ENCODE results near the gene ARMC5.
A peak's percentile ranks its signal among the peaks of the same experiment; 100 is the strongest.
"Not testable (repeated sequence)": the region's sequence is repeated elsewhere in the genome, so short reads cannot be mapped to it uniquely, and the experiment has no call there.

ARMC5 gene

DNA sequence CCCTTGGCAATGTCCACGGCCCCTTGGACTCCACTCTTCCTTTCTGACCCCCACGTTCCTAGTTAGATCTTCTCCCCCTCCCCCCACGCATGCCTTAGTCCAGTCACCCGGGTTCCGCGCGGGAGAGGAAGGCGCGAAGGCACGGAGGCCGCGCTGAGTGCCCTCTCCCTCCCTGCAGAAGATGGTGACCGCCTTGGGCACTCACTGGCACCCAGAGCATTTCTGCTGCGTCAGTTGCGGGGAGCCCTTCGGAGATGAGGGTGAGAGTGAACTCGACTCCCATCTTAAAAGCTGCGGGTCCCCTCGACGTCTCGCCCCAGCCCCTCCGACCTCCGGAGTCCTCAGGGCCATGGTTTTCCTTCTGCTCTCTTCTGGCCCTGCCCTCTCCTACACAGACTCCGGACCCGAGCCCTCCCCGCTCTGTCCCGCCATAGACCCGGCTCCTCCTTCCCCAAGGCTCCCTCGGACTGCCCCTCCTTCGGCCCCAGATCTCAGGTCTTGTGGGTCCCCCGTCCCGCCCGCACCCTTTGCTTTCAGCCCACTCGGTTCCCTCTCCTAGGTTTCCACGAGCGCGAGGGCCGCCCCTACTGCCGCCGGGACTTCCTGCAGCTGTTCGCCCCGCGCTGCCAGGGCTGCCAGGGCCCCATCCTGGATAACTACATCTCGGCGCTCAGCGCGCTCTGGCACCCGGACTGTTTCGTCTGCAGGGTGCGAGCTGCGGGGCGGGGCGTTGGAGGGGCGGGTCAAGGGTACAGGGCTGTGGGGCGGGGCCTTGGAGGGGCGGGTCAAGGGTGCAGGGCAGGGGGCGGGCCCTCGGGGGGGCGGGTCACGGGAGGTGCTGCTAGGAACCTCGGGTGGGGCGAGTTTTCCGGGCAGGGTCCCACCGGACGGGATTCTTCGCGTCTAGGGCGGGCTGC, 17.3 kb downstream of the ARMC5 start:
- DNase-seq (ENCODE audit: low read depth in 3 of 3): peak; percentile 80 to 90 (median 85)

DNA sequence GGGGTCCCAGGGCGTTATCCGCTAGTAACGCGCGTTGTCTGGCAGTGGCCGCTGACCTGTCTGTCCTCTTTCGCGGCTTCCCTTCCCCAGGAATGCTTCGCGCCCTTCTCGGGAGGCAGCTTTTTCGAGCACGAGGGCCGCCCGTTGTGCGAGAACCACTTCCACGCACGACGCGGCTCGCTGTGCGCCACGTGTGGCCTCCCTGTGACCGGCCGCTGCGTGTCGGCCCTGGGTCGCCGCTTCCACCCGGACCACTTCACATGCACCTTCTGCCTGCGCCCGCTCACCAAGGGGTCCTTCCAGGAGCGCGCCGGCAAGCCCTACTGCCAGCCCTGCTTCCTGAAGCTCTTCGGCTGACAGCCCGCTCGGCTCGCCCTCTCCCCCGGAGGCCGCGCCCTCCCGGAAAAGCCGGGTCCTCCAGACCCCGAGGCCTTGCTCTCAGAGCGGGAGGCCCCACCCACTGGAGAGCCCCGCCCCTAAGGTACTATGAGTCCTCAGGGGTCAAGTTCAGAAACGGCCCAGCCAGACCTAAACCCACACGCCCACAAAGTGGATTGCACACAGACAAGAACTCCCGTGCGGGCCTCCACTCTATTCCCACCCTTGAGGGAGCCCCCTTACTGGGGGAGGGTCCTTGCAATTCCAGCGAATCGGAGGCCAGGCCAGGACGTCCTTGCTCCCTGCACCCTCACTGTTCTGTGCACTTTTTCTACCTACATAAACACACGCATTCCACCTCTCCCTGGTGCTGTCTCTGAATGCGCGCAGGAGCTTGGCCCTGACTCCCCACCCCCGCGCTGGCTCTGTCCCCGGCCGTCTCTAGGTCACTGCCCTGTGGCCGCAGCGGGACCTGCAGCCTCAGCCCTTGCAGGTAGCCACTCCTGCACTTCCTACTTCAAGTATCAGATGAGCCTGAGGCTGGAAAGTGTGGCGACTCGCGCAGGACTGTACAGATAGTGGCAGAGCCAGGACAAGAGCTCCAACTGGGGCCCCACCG, 18.2 kb downstream of the ARMC5 start:
- DNase-seq (ENCODE audit: low read depth in 3 of 3): no peak

DNA sequence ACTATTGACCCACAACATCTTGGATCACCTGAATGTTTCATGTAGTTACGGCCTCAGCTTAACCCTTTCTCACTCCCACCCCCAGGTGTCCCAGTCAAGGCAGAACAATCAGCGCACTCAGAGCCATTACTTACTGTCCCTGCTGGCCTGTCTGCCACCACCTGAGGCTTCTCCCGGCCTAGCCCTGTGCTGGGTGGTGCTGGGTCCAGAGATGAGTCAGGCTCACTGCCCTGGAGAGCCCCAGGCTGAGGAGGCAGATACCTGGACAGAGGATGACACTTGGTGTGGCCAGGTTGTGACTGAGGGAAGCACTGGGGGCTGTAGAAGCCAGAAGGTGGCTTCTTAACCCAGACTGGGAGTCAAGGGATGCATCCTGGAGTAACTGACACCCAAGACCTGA, 19.7 kb downstream of the ARMC5 start:
- no peak for DNase-seq (ENCODE audit: low read depth in 3 of 3)

DNA sequence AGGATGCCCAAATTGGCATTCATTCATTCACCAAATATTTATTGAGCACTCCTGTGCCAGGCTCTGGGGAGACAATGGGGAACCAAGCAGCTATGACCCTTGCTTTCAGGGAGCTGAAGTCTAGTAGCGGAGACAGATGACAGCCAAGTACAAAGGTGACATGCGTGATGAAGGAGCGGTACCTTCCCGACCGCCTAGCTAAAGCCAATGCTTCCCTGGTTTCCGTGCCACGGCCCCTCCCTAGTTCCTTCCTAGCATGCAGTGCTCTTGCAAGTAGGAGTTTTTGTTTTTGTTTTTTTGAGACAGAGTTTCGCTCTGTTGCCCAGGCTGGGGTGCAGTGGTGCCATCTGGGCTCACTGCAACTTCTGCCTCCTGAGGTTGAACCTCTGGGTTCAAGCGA, 20.4 kb downstream of the ARMC5 start:
- no peak for DNase-seq (ENCODE audit: low read depth in 3 of 3)

DNA sequence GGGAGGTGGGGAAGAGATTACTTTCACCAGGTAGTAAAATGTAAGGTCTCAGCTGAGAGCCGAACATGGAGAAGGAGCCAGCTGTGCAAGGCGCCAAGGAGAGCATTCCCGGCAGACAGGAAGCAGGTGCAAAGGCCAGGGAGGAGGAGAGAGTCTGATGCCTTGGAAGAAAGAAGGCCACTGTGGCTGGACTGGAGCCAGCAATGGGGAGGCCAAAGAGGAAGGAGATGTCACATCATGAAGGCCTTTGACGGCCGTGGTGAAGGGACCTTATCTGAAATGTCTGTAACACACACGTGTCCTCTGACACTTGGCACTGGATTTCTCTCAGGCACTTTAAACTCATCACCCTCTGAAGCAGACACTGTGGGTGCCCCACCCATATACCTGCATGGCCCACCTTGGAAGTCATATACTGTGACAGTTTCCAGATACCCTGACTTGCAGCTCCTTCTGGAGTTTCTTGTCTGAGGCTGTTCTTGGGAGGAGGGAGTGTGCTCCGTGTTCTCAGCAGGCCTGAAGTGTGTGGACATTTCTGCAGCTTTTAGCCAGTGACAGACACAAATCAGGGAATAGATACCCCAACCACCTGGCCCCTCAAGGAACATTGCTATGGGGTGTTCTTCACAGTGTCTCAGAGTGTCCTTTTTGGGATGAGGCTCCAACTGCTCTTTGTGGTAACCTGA, 21.7 kb downstream of the ARMC5 start:
- DNase-seq (ENCODE audit: low read depth in 3 of 3): no peak

DNA sequence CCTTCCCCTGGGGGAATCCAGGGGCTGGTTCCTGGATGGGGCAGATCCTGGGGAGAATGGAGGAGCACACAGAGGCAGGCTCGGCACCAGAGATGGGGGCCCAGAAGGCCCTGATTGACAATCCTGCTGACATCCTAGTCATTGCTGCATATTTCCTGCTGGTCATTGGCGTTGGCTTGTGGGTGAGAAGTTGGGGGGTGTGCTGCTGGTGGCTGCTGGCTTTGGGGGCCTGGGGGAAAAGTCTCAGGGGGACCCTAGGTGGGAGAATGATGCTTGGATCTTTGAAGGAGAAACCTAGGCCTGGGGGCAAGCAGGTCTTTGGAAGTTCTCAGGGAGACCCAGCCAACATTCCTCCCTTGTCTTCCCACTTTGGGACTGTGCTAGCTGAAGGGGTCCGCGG, 23.8 kb downstream of the ARMC5 start, which contains the start of gene SLC5A2:
TSS of gene SLC5A2 (plus strand) at position 43 of the 400 bp plus-strand sequence. CDS start at position 57, 14 bp downstream.
- no peak for DNase-seq (ENCODE audit: low read depth in 3 of 3)

DNA sequence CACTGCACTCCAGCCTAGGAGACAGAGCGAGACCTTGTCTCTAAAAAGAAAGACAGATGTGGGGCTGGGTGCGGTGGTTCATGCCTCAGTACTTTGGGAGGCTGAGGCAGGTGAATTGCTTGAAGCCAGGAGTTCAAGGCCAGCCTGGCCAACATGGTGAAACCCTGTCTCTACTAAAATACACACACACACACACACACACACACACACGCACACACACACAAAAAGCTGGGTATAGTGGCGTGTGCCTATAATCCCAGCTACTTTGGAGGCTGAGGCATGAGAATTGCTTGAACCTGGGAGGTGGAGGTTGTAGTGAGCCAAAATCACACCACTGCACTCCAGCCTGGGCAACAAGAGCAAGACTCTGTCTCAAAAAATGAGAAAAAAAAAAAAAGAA, 24.7 kb downstream of the ARMC5 start:
- DNase-seq (ENCODE audit: low read depth in 3 of 3): not testable (repeated sequence)

DNA sequence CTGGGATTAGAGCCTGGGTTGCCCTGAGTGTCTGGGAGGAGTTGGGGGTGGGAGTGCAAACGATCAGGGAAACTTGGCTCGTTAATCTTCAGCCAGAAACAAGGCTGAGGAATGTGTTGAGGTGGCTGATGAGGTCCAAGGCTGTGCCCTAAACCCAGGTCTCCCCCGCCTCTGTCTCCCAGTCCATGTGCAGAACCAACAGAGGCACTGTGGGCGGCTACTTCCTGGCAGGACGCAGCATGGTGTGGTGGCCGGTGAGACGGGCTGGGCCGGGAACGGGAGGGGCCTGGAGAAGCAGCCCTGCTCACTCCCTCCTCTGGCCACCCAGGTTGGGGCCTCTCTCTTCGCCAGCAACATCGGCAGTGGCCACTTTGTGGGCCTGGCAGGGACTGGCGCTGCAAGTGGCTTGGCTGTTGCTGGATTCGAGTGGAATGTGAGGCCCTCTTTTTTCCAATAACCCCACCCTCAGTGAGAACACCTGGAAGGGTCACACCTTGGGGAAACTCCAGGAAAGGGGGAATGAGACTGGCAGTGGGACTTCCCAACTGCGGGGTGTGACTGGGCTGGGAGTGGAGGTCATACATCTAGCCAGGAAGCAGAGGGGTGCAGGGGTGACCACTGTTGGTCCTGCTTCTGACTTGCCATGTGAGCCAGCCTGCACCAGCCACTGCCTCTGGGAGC, 25.3 kb downstream of the ARMC5 start:
- no peak for DNase-seq (ENCODE audit: low read depth in 3 of 3)

DNA sequence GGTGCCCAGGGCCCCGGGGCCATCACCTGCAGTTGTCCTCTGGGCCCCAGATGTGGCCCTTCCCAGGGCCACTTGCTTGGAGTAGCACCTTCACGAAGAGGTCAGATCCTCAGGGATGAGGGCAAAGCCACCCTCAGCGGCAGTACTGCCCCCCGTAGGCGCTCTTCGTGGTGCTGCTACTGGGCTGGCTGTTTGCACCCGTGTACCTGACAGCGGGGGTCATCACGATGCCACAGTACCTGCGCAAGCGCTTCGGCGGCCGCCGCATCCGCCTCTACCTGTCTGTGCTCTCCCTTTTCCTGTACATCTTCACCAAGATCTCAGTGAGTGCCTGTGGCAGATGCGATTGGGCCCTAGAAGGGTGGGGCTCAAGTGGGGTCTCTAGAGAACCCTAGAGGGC, 26.3 kb downstream of the ARMC5 start:
- no peak for DNase-seq (ENCODE audit: low read depth in 3 of 3)

DNA sequence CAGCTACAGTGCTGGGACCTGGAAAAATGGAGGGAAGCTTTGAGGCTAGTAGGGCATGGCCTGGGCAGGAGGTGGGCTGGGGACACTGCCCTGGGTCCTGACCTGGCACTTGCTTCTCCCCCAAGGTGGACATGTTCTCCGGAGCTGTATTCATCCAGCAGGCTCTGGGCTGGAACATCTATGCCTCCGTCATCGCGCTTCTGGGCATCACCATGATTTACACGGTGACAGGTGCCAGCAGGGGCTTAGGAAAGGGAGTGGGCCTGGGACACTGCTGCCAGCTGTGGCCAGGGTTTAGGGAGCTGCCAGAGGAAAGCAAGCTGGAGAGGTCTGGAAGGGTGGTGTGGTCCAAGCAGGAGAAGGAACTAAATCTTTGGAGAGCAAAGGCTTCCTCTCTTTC, 26.7 kb downstream of the ARMC5 start:
- no peak for DNase-seq (ENCODE audit: low read depth in 3 of 3)

DNA sequence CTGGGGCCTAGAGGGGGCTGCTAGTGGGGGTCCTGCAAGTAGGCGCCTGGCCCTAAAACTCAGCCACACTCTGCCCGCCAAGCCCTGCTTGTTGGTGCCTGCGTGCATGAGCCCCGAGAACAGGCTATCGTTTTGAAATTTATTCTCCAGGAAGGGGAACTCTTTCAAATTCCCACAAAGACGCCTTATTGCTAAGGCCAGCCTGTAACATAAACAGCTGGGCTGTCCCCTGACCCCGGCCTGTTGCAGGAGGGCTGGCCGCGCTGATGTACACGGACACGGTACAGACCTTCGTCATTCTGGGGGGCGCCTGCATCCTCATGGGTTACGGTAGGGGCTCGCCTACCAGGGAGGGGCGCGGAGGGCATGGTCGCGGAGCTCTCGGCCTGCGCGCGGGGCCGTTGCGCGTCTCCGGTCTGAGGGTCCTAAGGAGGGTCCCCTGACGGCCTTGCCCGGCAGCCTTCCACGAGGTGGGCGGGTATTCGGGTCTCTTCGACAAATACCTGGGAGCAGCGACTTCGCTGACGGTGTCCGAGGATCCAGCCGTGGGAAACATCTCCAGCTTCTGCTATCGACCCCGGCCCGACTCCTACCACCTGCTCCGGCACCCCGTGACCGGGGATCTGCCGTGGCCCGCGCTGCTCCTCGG, 27.9 kb downstream of the ARMC5 start:
- no peak for DNase-seq (ENCODE audit: low read depth in 3 of 3)

DNA sequence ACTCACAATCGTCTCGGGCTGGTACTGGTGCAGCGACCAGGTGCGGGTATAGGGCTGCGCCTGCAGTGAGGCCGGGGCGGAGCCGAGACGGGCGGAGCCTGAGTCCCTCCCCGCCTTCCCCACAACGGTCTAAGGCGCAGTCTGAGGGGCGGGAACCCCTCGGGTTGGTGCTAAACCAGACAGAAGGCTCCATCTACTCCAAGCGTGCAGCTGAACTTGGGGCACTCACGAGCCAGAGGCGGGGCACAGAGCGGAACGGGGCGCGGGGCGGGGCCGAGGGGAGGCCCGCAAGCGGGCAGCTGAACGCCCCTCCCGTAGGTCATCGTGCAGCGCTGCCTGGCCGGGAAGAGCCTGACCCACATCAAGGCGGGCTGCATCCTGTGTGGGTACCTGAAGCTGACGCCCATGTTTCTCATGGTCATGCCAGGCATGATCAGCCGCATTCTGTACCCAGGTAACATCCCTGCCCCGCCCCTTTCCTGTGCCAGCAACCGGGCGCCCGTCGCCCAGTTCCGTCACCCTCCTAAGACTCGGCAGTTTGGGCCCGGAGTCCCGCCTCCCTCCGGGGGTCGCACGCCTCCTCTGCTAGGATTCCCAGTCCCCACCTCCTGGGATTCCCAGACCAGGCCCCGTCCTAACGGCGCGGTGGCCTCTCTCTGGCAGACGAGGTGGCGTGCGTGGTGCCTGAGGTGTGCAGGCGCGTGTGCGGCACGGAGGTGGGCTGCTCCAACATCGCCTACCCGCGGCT, 28.6 kb downstream of the ARMC5 start:
- DNase-seq (ENCODE audit: low read depth in 3 of 3): peak; percentile 39 to 48 (median 43)

DNA sequence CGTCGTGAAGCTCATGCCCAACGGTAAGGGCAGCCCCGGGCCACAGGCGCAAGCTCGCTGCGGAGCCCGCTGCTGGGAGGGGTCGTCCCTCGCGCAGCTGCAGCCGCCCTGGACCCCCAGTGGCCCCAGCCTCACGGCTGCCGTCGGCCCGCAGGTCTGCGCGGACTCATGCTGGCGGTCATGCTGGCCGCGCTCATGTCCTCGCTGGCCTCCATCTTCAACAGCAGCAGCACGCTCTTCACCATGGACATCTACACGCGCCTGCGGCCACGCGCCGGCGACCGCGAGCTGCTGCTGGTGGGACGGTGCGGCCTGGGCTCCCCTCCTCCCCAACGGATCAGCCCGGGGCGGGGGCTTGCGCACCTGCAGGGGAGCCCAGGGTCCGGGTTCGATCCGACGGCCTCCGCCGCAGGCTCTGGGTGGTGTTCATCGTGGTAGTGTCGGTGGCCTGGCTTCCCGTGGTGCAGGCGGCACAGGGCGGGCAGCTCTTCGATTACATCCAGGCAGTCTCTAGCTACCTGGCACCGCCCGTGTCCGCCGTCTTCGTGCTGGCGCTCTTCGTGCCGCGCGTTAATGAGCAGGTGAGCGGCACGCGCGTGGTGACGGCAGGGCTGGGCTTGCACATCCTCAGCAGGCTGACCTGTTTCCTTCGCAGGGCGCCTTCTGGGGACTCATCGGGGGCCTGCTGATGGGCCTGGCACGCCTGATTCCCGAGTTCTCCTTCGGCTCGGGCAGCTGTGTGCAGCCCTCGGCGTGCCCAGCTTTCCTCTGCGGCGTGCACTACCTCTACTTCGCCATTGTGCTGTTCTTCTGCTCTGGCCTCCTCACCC, 29.4 kb downstream of the ARMC5 start:
- no peak for DNase-seq (ENCODE audit: low read depth in 3 of 3)

DNA sequence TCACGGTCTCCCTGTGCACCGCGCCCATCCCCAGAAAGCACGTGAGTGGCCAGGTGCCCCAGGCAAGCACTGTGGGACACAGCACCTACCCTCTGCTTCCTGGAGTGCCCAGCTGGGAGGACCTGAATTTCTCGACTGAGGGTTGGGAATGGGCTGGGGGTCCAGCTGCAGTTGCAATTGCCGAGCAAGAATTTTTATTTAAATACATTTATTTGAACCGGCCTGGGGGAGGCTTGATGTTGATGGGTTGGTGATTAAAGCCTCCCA, 29.9 kb downstream of the ARMC5 start:
- DNase-seq (ENCODE audit: low read depth in 3 of 3): no peak

DNA sequence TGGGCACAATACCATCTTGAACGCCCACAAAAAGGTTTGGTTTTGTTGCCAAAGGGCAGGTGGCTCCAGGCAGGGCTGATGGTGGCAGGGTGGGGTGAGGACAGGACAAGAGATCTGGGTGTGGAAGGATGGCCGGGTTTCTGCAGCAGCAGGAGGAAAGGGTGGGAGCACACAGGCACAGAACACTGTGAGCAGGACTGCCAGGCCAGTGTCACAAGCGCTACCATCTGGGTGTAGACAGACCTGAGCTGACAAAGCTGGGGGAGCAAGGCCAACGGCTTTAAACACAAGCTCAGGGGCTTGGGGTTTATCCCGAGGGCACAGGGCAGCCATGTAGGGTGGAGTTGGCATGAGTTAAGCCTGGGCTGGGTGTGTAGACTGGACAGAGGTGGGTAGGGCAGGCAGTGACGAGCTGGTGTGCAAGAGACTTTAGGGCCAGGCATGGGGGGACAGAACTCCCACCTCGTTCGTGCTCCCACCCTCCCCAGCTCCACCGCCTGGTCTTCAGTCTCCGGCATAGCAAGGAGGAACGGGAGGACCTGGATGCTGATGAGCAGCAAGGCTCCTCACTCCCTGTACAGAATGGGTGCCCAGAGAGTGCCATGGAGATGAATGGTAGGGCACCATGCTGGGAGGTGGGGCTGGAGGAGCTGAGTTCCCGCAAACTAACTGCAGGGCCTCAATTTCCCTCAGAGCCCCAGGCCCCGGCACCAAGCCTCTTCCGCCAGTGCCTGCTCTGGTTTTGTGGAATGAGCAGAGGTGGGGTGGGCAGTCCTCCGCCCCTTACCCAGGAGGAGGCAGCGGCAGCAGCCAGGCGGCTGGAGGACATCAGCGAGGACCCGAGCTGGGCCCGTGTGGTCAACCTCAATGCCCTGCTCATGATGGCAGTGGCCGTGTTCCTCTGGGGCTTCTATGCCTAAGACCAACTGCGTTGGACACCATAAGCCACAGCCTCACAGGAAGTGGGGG, 30.6 kb downstream of the ARMC5 start:
- DNase-seq (ENCODE audit: low read depth in 3 of 3): no peak

DNA sequence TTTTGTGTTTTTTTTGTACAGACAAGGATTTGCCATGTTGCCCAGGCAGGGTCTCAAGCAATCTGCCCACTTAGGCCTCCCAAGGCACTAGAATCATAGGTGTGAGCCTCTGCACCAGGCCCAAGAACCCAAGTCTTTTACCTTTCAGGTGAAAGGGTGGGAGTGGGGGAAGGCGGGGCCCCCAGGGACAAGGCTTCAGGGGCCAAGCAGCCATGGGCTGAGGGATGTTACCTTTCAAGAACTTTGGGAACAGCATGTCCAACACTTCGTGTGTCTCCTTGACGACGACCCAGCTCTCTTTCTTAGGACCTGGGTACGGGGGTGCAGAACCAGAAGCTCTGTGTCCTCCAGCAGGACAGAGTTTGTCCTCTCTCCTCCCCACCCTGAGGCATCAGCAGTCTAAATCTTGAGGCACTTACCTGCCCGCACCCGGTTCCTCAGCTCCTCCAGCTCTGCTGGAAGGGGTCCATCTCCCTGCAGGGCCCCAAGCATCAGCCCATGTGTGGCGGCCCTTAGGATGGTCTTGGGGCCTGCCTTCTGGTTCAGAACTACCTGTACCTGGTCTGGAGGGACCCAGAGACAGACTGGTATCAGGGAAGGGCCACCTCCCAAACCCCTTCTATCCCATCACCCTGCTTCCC, 32.6 kb downstream of the ARMC5 start:
- DNase-seq (ENCODE audit: low read depth in 3 of 3): no peak

DNA sequence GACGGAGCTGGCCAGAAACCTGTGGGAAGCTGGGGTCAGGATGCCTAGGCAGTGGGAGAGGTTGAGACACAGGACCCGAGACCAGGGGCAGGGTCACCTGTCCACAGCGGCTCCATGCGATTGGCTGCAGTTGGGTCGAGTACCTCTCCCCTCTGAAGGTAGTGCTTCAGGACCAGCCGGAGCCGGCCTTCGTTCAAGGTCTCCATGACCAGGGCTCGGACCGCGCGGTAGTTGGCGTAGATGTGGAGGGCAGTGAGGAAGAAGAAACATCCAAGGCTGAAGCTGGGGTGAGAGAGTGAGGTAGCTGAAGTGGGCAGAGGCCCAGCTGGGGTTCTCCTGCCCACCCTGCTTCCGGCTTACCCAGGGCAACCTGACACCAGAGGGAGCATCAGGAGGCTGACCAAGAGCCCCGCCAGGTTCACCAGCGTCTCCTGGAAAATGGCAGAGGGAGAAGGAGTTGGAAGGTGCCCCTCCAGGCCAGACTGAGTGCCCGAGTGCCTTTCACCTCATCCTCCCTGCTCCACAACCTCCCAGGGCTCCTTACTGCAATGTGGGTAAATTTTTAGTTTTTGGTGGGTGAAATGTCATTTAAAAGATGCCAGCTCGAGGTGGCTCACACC, 34.3 kb downstream of the ARMC5 start:
- no peak for DNase-seq (ENCODE audit: low read depth in 3 of 3)

Measured in stimulated activated CD4-positive, alpha-beta T cell treated with anti-CD3 and anti-CD28 coated beads, TNF-alpha, amount 100 ng/mL, for 4 hours (primary cell).